AG10803 (cell line): ENCODE data around the gene CCDC138.
A peak's percentile ranks its signal among the peaks of the same experiment; 100 is the strongest.

Experiments
- DNase-seq: peaks from one replicate; pipeline ENCODE4 v3.0.0; 2010; ENCODE audit warnings: low read depth
- H3K4me3 ChIP-seq: 2 replicates; pipeline ENCODE4 v1.5.1; 2011; ENCODE audit warnings: mild to moderate bottlenecking, low read length, control low read depth
- CTCF ChIP-seq: conservative IDR thresholded peaks from 2 replicates; pipeline ENCODE4 v1.5.1; 2011; ENCODE audit warnings: mild to moderate bottlenecking, low read length, control low read depth, inconsistent platforms

Gene CCDC138

GRCh38 chr2:108918156-108918874 lies 131.7 kb downstream of the CCDC138 start:
- no peak overlapping the region for H3K4me3 ChIP-seq
- no peak for TF ChIP-seq CTCF
- no peak for DNase-seq

GRCh38 chr2:108918941-108919341 lies 132.4 kb downstream of the CCDC138 start:
- H3K4me3 ChIP-seq = no peak overlapping the region
- DNase-seq = no peak
- TF ChIP-seq CTCF = no peak

- no peak for DNase-seq
- TF ChIP-seq CTCF = no peak
- H3K4me3 ChIP-seq = no peak overlapping the region
Observed at GRCh38 chr2:108919571-108920373, 133.2 kb downstream of the CCDC138 start.

- no peak for DNase-seq
- H3K4me3 ChIP-seq = no peak overlapping the region
Observed at GRCh38 chr2:108920686-108921085, 134.1 kb downstream of the CCDC138 start.

GRCh38 chr2:108921096-108922030 lies 134.8 kb downstream of the CCDC138 start:
- DNase-seq = no peak
- H3K4me3 ChIP-seq = no peak overlapping the region
- TF ChIP-seq CTCF = no peak

More at GRCh38 chr2:108920686-108921085, 134.1 kb downstream of the CCDC138 start:
- no peak for TF ChIP-seq CTCF

- TF ChIP-seq CTCF = no peak
- DNase-seq = peak; percentile 25
- no peak overlapping the region for H3K4me3 ChIP-seq
Observed at GRCh38 chr2:108922141-108922915, 135.8 kb downstream of the CCDC138 start.
